ENCODE results near the gene WFDC5.
A peak's percentile ranks its signal among the peaks of the same experiment; 100 is the strongest.
"Not testable (repeated sequence)": the region's sequence is repeated elsewhere in the genome, so short reads cannot be mapped to it uniquely, and the experiment has no call there.

The WFDC5 gene

GRCh38 chr20:45114465-45115385 is at the start of gene WFDC5:
Gene WFDC5 (minus strand): TSS chr20:45115174. CDS start chr20:45115083, 91 bp downstream.
- DNase-seq, result no peak

- DNase-seq, result no peak
Observed at GRCh38 chr20:45163083-45163803, 48.3 kb upstream of the WFDC5 start.

- no peak for DNase-seq
Observed at GRCh38 chr20:45157962-45158361, 43.0 kb upstream of the WFDC5 start.

GRCh38 chr20:45156713-45157112 is 41.7 kb upstream of the WFDC5 start:
- DNase-seq, result no peak

- not testable (repeated sequence) for DNase-seq
Observed at GRCh38 chr20:45154794-45155193, 39.8 kb upstream of the WFDC5 start.

- DNase-seq, result no peak
Observed at GRCh38 chr20:45154183-45154582, 39.2 kb upstream of the WFDC5 start.

GRCh38 chr20:45153752-45154151 is 38.8 kb upstream of the WFDC5 start:
- no peak for DNase-seq

GRCh38 chr20:45153147-45153546 is 38.2 kb upstream of the WFDC5 start:
- no peak for DNase-seq

GRCh38 chr20:45152405-45152804 is 37.4 kb upstream of the WFDC5 start:
- DNase-seq, result no peak

- no peak for DNase-seq
Observed at GRCh38 chr20:45149062-45149461, 34.1 kb upstream of the WFDC5 start.

- DNase-seq, result no peak
Observed at GRCh38 chr20:45140836-45141235, 25.9 kb upstream of the WFDC5 start.

GRCh38 chr20:45139733-45140375 is 24.9 kb upstream of the WFDC5 start:
- not testable (repeated sequence) for DNase-seq

GRCh38 chr20:45138561-45139300 is 23.8 kb upstream of the WFDC5 start:
- DNase-seq, result peak; percentile 87

- DNase-seq, result no peak
Observed at GRCh38 chr20:45136911-45137310, 21.9 kb upstream of the WFDC5 start.

GRCh38 chr20:45128099-45128498 is 13.1 kb upstream of the WFDC5 start:
- no peak for DNase-seq

GRCh38 chr20:45124365-45124764 is 9.4 kb upstream of the WFDC5 start, which contains the start of gene WFDC12:
Gene WFDC12 (minus strand): TSS chr20:45124465. CDS start chr20:45124447, 18 bp downstream.
- DNase-seq, result no peak

- no peak for DNase-seq
Observed at GRCh38 chr20:45121388-45121787, 6.4 kb upstream of the WFDC5 start.

GRCh38 chr20:45119556-45120266 is 4.7 kb upstream of the WFDC5 start:
- no peak for DNase-seq

- no peak for DNase-seq
Observed at GRCh38 chr20:45118028-45118427, 3.1 kb upstream of the WFDC5 start.

GRCh38 chr20:45117581-45117980 is 2.6 kb upstream of the WFDC5 start:
- no peak for DNase-seq

GRCh38 chr20:45115829-45116228 is 855 bp upstream of the WFDC5 start:
- DNase-seq, result no peak

GRCh38 chr20:45115386-45115774 is 406 bp upstream of the WFDC5 start:
- DNase-seq, result no peak

All from activated CD4-positive, CD25-positive, alpha-beta regulatory T cell treated with anti-CD3 and anti-CD28 coated beads, Interleukin-2, amount 50 U/mL, for 72 hours (primary cell).